ENCODE data around the gene TBC1D2.

The TBC1D2 gene

GRCh38 chr9:98159790-98160189 lies 95.7 kb downstream of the TBC1D2 start:
- DNase-seq = no peak

GRCh38 chr9:98159301-98159700 lies 96.1 kb downstream of the TBC1D2 start:
- DNase-seq = no peak

- DNase-seq = no peak
These were observed 97.2 kb downstream of the TBC1D2 start for GRCh38 chr9:98158071-98158831.

- DNase-seq = no peak
These were observed 98.1 kb downstream of the TBC1D2 start for GRCh38 chr9:98157372-98157771.

GRCh38 chr9:98154678-98155077 lies 100.8 kb downstream of the TBC1D2 start:
- DNase-seq = no peak

- no peak for DNase-seq
These were observed 102.9 kb downstream of the TBC1D2 start for GRCh38 chr9:98152526-98152925.

- no peak for DNase-seq
These were observed 104.7 kb downstream of the TBC1D2 start for GRCh38 chr9:98150721-98151120.

- no peak for DNase-seq
These were observed 105.3 kb downstream of the TBC1D2 start for GRCh38 chr9:98150164-98150563.

- no peak for DNase-seq
These were observed 106.0 kb downstream of the TBC1D2 start for GRCh38 chr9:98149422-98149821.

Measured in GOT3 (cell line).